ENCODE measurements around the gene GPC3.

- TF ChIP-seq CTCF (IDR thresholded peaks at IDR 0.05 in 2 of 3, conservative IDR thresholded peaks at IDR 0.05 in 1 of 3; ENCODE audit: borderline replicate concordance in 1 of 3, insufficient read depth in 1 of 3, low read depth in 2 of 3, low read length in 2 of 3) (no peak), EZH2 (IDR thresholded peaks at IDR 0.05) (no peak), EZH2phosphoT487 (IDR thresholded peaks at IDR 0.05; ENCODE audit: borderline replicate concordance) (no peak), SP1 (IDR thresholded peaks at IDR 0.05; ENCODE audit: low read depth) (no peak), POLR2AphosphoS5 (IDR thresholded peaks at IDR 0.05; ENCODE audit: low read depth, low read length) (no peak), SIN3A (IDR thresholded peaks at IDR 0.05; ENCODE audit: low read depth) (no peak), POLR2A (IDR thresholded peaks at IDR 0.05; ENCODE audit: borderline replicate concordance, extremely low read depth, insufficient read depth, insufficient read length) (no peak), REST (IDR thresholded peaks at IDR 0.05; ENCODE audit: low read depth) (no peak), RAD21 (IDR thresholded peaks at IDR 0.05; ENCODE audit: low read depth) (no peak), ZNF274 (IDR thresholded peaks at IDR 0.05; ENCODE audit: low read depth, low read length) (no peak), MAX (IDR thresholded peaks at IDR 0.05) (no peak), ZBTB33 (IDR thresholded peaks at IDR 0.05; ENCODE audit: extremely low read depth, insufficient replicate concordance, low read length) (no peak), YY1 (IDR thresholded peaks at IDR 0.05; ENCODE audit: extremely low read depth, insufficient replicate concordance, low read depth, low read length) (no peak)
Measured at GRCh38 chrX:133583825-133584224, 401.6 kb downstream of the GPC3 start.
